ENCODE data around the gene FTSJ3. TPM values are rescaled to one million over a fixed set of nuclear protein-coding genes. Genes with fewer than 3 reads are reported as not detected.
A peak's percentile ranks its signal among the peaks of the same experiment; 100 is the strongest.

FTSJ3 gene
- total RNA-seq, 1 experiment from 2014 or later = 36.9 TPM

DNA sequence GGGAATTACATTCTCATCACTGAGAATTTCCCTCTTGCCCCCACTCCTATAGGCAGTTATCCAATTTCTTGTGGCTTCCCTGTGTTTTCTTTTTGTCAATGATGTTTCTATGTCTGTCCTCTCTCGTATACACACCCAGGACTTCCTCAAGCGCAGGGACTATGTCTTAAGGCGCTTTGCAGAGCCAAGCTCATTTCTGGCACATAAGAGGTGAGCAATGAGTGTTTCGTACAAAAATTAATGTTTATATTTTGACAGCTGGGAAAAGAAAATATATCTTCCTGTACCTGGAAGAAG, 52.5 kb downstream of the FTSJ3 start:
- Histone ChIP-seq H3K27me3 (ENCODE audit: insufficient read depth, low read depth) (no peaks in the 10 kb centered on the region), H2AFZ (no peak overlapping the region), H3K4me3 (peak overlapping the region; percentile 80), H3F3A (ENCODE audit: insufficient read depth, low read depth) (peaks cover 37% of the 10 kb centered on the region), H3K9me2 (ENCODE audit: insufficient read depth) (no peaks in the 10 kb centered on the region), H3K4me1 (replicated peaks; ENCODE audit: insufficient read depth) (peaks cover 60% of the 10 kb centered on the region), H3K36me3 (ENCODE audit: low read depth) (peaks cover 28% of the 10 kb centered on the region), H3K27ac (peak overlapping the region; percentile 96), H3K9me3 (ENCODE audit: insufficient read depth, low read depth) (no peaks in the 10 kb centered on the region), H3K79me2 (ENCODE audit: low read depth) (peaks cover 92% of the 10 kb centered on the region), H3K4me2 (peak overlapping the region; percentile 90), H4K20me1 (ENCODE audit: insufficient read depth) (peaks cover 45% of the 10 kb centered on the region)
- ChIA-PET CTCF (interaction anchor here (0.6 kb wide), 1 partner anchor 998 kb away, joined by 6 read pairs; no protein-coding TSS in a partner anchor), POLR2A (ENCODE audit: unreplicated experiment) (interaction anchor here (0.6 kb wide), 1 partner anchor 66 kb away, joined by 3 read pairs; no protein-coding TSS in a partner anchor)
- no peak for DNase-seq
- intact Hi-C loops (cut with micrococcal nuclease; ENCODE audit: unreplicated experiment) = loop anchor here (2.0 kb wide), 2 partner anchors 52 to 68 kb away; partner anchors contain the start of genes FTSJ3, PSMC5 and SMARCD2
- BruUV-seq (replicated peaks) = TSS peak; percentile 32
- TF ChIP-seq, protein P1, sequence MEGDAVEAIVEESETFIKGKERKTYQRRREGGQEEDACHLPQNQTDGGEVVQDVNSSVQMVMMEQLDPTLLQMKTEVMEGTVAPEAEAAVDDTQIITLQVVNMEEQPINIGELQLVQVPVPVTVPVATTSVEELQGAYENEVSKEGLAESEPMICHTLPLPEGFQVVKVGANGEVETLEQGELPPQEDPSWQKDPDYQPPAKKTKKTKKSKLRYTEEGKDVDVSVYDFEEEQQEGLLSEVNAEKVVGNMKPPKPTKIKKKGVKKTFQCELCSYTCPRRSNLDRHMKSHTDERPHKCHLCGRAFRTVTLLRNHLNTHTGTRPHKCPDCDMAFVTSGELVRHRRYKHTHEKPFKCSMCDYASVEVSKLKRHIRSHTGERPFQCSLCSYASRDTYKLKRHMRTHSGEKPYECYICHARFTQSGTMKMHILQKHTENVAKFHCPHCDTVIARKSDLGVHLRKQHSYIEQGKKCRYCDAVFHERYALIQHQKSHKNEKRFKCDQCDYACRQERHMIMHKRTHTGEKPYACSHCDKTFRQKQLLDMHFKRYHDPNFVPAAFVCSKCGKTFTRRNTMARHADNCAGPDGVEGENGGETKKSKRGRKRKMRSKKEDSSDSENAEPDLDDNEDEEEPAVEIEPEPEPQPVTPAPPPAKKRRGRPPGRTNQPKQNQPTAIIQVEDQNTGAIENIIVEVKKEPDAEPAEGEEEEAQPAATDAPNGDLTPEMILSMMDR (conservative IDR thresholded peaks at IDR 0.05) = no peak
- TF ChIP-seq EZH2 (IDR thresholded peaks at IDR 0.05; ENCODE audit: low read depth) = no peak

DNA sequence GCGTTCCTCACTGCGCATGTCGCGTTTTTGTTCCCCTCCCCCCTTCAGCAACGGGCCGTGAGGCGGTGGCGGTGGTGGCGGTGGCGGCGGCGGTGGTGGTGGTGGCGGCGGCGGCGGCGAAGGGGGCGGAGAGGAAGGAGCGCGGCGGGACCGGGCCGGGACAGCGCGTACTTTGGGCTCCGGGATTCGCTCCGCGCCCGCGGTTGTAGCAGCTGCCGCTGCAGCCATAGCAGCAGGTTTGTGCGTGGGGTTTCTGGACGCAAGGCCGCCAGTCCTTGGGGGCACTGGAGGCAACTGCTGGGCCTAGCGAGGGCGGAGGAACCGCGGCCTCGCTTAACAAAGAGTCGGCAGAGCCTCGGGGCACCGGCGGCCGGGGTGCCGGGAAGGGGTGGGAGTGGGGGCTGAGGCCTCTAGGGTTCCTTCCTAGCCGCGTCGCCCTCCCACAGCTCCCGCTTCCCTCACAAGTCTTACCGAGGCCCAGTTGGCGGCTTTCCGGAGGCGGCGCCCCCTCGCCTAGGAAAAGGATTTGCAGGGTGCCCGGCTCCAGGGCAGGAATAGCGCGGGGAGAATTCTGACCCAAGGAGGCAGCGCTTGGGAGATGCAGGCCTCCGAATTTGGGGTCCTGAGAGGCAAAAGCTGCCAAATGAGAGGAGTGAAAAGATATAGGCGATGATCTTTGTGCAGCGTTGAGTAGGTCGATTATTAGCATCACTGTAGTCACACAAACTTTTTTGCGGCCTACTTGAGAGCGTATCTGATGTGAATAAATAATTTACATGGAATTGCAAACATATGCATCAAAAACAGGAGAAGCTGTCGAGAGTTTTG, 53.1 kb downstream of the FTSJ3 start, which contains the start of gene DDX42:
TSS of gene DDX42 (plus strand) at position 30 of the 828 bp plus-strand sequence. CDS start 12,880 bp downstream, outside the sequence.
- ChIA-PET CTCF (interaction anchor here (0.6 kb wide), 1 partner anchor 999 kb away, joined by 6 read pairs; no protein-coding TSS in a partner anchor), POLR2A (ENCODE audit: unreplicated experiment) (interaction anchor here (0.5 to 1.7 kb wide), 10 partner anchors 13 to 982 kb away, joined by 3 to 32 read pairs (median 14); partner anchors contain the start of gene MAP3K3)
- H2AFZ ChIP-seq = peak within 1 kb of the TSS; percentile 88
- peaks cover 28% of the 10 kb centered on the region for H3K36me3 ChIP-seq (ENCODE audit: low read depth)
- no peaks in the 10 kb centered on the region for H3K9me2 ChIP-seq (ENCODE audit: insufficient read depth)
- TF ChIP-seq, protein P1 (conservative IDR thresholded peaks at IDR 0.05) = no peak
- TF ChIP-seq EZH2 (IDR thresholded peaks at IDR 0.05; ENCODE audit: low read depth) = no peak
- BruUV-seq (replicated peaks) = no TSS peak
- H3K4me1 ChIP-seq (replicated peaks; ENCODE audit: insufficient read depth) = peaks cover 58% of the 10 kb centered on the region
- H3K4me3 ChIP-seq = peak within 1 kb of the TSS; percentile 80
- peaks cover 92% of the 10 kb centered on the region for H3K79me2 ChIP-seq (ENCODE audit: low read depth)
- no peaks in the 10 kb centered on the region for H3K9me3 ChIP-seq (ENCODE audit: insufficient read depth, low read depth)
- H4K20me1 ChIP-seq (ENCODE audit: insufficient read depth) = peaks cover 40% of the 10 kb centered on the region
- no peaks in the 10 kb centered on the region for H3K27me3 ChIP-seq (ENCODE audit: insufficient read depth, low read depth)
- H3K4me2 ChIP-seq = peak within 1 kb of the TSS; percentile 90
- peak in 1 of 2 experiments; percentile 90 for DNase-seq
- intact Hi-C loops (cut with micrococcal nuclease; ENCODE audit: unreplicated experiment) = loop anchor here (2.0 kb wide), 2 partner anchors 52 to 68 kb away; partner anchors contain the start of genes FTSJ3, PSMC5 and SMARCD2
- peak within 1 kb of the TSS; percentile 96 for H3K27ac ChIP-seq
- peaks cover 36% of the 10 kb centered on the region for H3F3A ChIP-seq (ENCODE audit: insufficient read depth, low read depth)

- no peaks in the 10 kb centered on the region for H3K9me3 ChIP-seq (ENCODE audit: insufficient read depth, low read depth)
- H3K27ac ChIP-seq = peak within 1 kb of the TSS; percentile 96
- intact Hi-C loops (cut with micrococcal nuclease; ENCODE audit: unreplicated experiment) = loop anchor here (2.0 kb wide), 3 partner anchors 33 to 69 kb away; partner anchors contain the start of genes FTSJ3, PSMC5, SMARCD2 and STRADA
- DNase-seq = peak; percentile 96 to 99
- no TSS peak for BruUV-seq (replicated peaks)
- POLR2A ChIA-PET (ENCODE audit: unreplicated experiment) = interaction anchor here (0.5 to 1.7 kb wide), 15 partner anchors 11 to 1486 kb away, joined by 3 to 32 read pairs (median 5); partner anchors contain the start of gene MAP3K3
- peak within 1 kb of the TSS; percentile 80 for H3K4me3 ChIP-seq
- peaks cover 92% of the 10 kb centered on the region for H3K79me2 ChIP-seq (ENCODE audit: low read depth)
- H3K4me2 ChIP-seq = peak within 1 kb of the TSS; percentile 90
- TF ChIP-seq EZH2 (IDR thresholded peaks at IDR 0.05; ENCODE audit: low read depth) = no peak
- TF ChIP-seq, protein P1 (conservative IDR thresholded peaks at IDR 0.05) = no peak
- CTCF ChIA-PET = no interaction called here
- H3F3A ChIP-seq (ENCODE audit: insufficient read depth, low read depth) = peaks cover 28% of the 10 kb centered on the region
- no peaks in the 10 kb centered on the region for H3K27me3 ChIP-seq (ENCODE audit: insufficient read depth, low read depth)
- H3K36me3 ChIP-seq (ENCODE audit: low read depth) = peaks cover 29% of the 10 kb centered on the region
- H3K4me1 ChIP-seq (replicated peaks; ENCODE audit: insufficient read depth) = peaks cover 50% of the 10 kb centered on the region
- peaks cover 44% of the 10 kb centered on the region for H4K20me1 ChIP-seq (ENCODE audit: insufficient read depth)
- peak within 1 kb of the TSS; percentile 88 for H2AFZ ChIP-seq
- no peaks in the 10 kb centered on the region for H3K9me2 ChIP-seq (ENCODE audit: insufficient read depth)
These were observed 54.0 kb downstream of the FTSJ3 start, which contains the start of gene CCDC47 for GRCh38 chr17:63773272-63774140. Gene CCDC47 (minus strand): TSS chr17:63773597. CDS start chr17:63766175, 7,422 bp downstream.

Measured in PC-9 (cell line).